ENCODE measurements around the gene HDHD3.
"Not testable (repeated sequence)": the region's sequence is repeated elsewhere in the genome, so short reads cannot be mapped to it uniquely, and the experiment has no call there.

HDHD3 gene

GRCh38 chr9:113376634-113377567, at the start of gene HDHD3:
Gene HDHD3, minus strand, starts transcription at chr9:113376986. Its CDS starts 2,632 bp downstream, at chr9:113374354.
- DNase-seq (ENCODE audit: low read depth in 2 of 2): peak; percentile 59 to 69

- no peak for DNase-seq (ENCODE audit: low read depth in 2 of 2)
Measured at GRCh38 chr9:113425072-113425471, 48.3 kb upstream of the HDHD3 start.

GRCh38 chr9:113421726-113422125, 44.9 kb upstream of the HDHD3 start:
- no peak for DNase-seq (ENCODE audit: low read depth in 2 of 2)

GRCh38 chr9:113417370-113417769, 40.6 kb upstream of the HDHD3 start:
- DNase-seq (ENCODE audit: low read depth in 2 of 2): no peak

- DNase-seq (ENCODE audit: low read depth in 2 of 2): no peak
Measured at GRCh38 chr9:113416149-113416721, 39.4 kb upstream of the HDHD3 start.

GRCh38 chr9:113410207-113410864, 33.5 kb upstream of the HDHD3 start, which contains the start of the genes C9orf43 and POLE3:
Gene C9orf43, plus strand, starts transcription at chr9:113410747. Its CDS starts 2,747 bp downstream, at chr9:113413494.
Gene POLE3, minus strand, starts transcription at chr9:113410675. Its CDS starts 382 bp downstream, at chr9:113410293.
- peak; percentile 92 to 94 for DNase-seq (ENCODE audit: low read depth in 2 of 2)

GRCh38 chr9:113409883-113410206, 33.1 kb upstream of the HDHD3 start:
- DNase-seq (ENCODE audit: low read depth in 2 of 2): no peak

GRCh38 chr9:113409481-113409880, 32.7 kb upstream of the HDHD3 start:
- DNase-seq (ENCODE audit: low read depth in 2 of 2): no peak

GRCh38 chr9:113406873-113407511, 30.2 kb upstream of the HDHD3 start:
- peak; percentile 28 to 38 for DNase-seq (ENCODE audit: low read depth in 2 of 2)

GRCh38 chr9:113406353-113406752, 29.6 kb upstream of the HDHD3 start:
- DNase-seq (ENCODE audit: low read depth in 2 of 2): not testable (repeated sequence)

- DNase-seq (ENCODE audit: low read depth in 2 of 2): no peak
Measured at GRCh38 chr9:113403646-113404045, 26.9 kb upstream of the HDHD3 start.

- peak; percentile 99 for DNase-seq (ENCODE audit: low read depth in 2 of 2)
Measured at GRCh38 chr9:113401027-113401792, 24.4 kb upstream of the HDHD3 start, which contains the start of gene ALAD. Gene ALAD, minus strand, starts transcription at chr9:113401284. Its CDS starts 7,725 bp downstream, at chr9:113393559.

GRCh38 chr9:113399646-113400200, 22.9 kb upstream of the HDHD3 start:
- DNase-seq (ENCODE audit: low read depth in 2 of 2): no peak

- no peak for DNase-seq (ENCODE audit: low read depth in 2 of 2)
Measured at GRCh38 chr9:113398796-113399195, 22.0 kb upstream of the HDHD3 start.

GRCh38 chr9:113397203-113397631, 20.4 kb upstream of the HDHD3 start:
- DNase-seq (ENCODE audit: low read depth in 2 of 2): no peak

GRCh38 chr9:113395000-113395861, 18.4 kb upstream of the HDHD3 start:
- DNase-seq (ENCODE audit: low read depth in 2 of 2): no peak

- DNase-seq (ENCODE audit: low read depth in 2 of 2): no peak
Measured at GRCh38 chr9:113393281-113393680, 16.5 kb upstream of the HDHD3 start.

- no peak for DNase-seq (ENCODE audit: low read depth in 2 of 2)
Measured at GRCh38 chr9:113391917-113392316, 15.1 kb upstream of the HDHD3 start.

GRCh38 chr9:113390192-113390960, 13.6 kb upstream of the HDHD3 start:
- DNase-seq (ENCODE audit: low read depth in 2 of 2): no peak

All from stimulated activated CD4-positive, alpha-beta T cell treated with anti-CD3 and anti-CD28 coated beads, Interleukin-4, amount 100 ng/mL, for 48 hours (primary cell).